ENCODE measurements around the gene SLC43A2. TPM values are rescaled to one million over a fixed set of nuclear protein-coding genes. Genes with fewer than 3 reads are reported as not detected.

Gene SLC43A2
- total and polyA plus RNA-seq, 2 donors (not counting 1 experiment from before 2014, with no cell fraction given): 8.4 to 13.7 TPM

- Histone ChIP-seq H3K4me3 (replicated peaks in 1 of 4; ENCODE audit: control extremely low read depth in 1 of 4, insufficient read depth in 1 of 4, low read depth in 3 of 4, low read length in 4 of 4) (no peak overlapping the region), H3K27ac (ENCODE audit: insufficient read depth, low read length) (no peak overlapping the region), H3K27me3 (ENCODE audit: control insufficient read depth, insufficient read depth, low read length) (no peaks in the 10 kb centered on the region), H3K4me2 (ENCODE audit: extremely low read depth, insufficient read depth, low read length) (no peak overlapping the region), H3K36me3 (ENCODE audit: control insufficient read depth, insufficient read depth, low read length) (no peaks in the 10 kb centered on the region), H3K4me1 (ENCODE audit: control insufficient read depth, extremely low read depth, insufficient read depth, low read length) (no peaks in the 10 kb centered on the region), H4K20me1 (ENCODE audit: control insufficient read depth, extremely low read depth, insufficient read depth, low read length) (no peaks in the 10 kb centered on the region), H3K9me3 (ENCODE audit: control insufficient read depth, insufficient read depth, low read depth, low read length) (no peaks in the 10 kb centered on the region), H3K9ac (ENCODE audit: insufficient read depth, low read length) (no peak overlapping the region), H2AFZ (ENCODE audit: low read length) (no peak overlapping the region), H3K79me2 (ENCODE audit: control insufficient read depth, insufficient read depth, low read length) (no peaks in the 10 kb centered on the region)
- no peak for DNase-seq (ENCODE audit: low read depth in 2 of 2)
- TF ChIP-seq EZH2 (IDR thresholded peaks at IDR 0.05; ENCODE audit: low read length, missing control alignments) (no peak), CTCF (conservative IDR thresholded peaks at IDR 0.05 in 1 of 2, IDR thresholded peaks at IDR 0.05 in 1 of 2; ENCODE audit: low read depth in 1 of 2, low read length in 2 of 2) (no peak)
These were observed 7.2 kb downstream of the SLC43A2 start for GRCh38 chr17:1621273-1621954.

- Histone ChIP-seq H3K9me3 (ENCODE audit: control insufficient read depth, insufficient read depth, low read depth, low read length) (no peaks in the 10 kb centered on the region), H3K4me3 (replicated peaks in 1 of 4; ENCODE audit: control extremely low read depth in 1 of 4, insufficient read depth in 1 of 4, low read depth in 3 of 4, low read length in 4 of 4) (no peak overlapping the region), H3K27ac (ENCODE audit: insufficient read depth, low read length) (no peak overlapping the region), H4K20me1 (ENCODE audit: control insufficient read depth, extremely low read depth, insufficient read depth, low read length) (no peaks in the 10 kb centered on the region), H3K79me2 (ENCODE audit: control insufficient read depth, insufficient read depth, low read length) (no peaks in the 10 kb centered on the region), H3K9ac (ENCODE audit: insufficient read depth, low read length) (no peak overlapping the region), H2AFZ (ENCODE audit: low read length) (no peak overlapping the region), H3K4me1 (ENCODE audit: control insufficient read depth, extremely low read depth, insufficient read depth, low read length) (no peaks in the 10 kb centered on the region), H3K36me3 (ENCODE audit: control insufficient read depth, insufficient read depth, low read length) (no peaks in the 10 kb centered on the region), H3K4me2 (ENCODE audit: extremely low read depth, insufficient read depth, low read length) (no peak overlapping the region), H3K27me3 (ENCODE audit: control insufficient read depth, insufficient read depth, low read length) (no peaks in the 10 kb centered on the region)
- no peak for DNase-seq (ENCODE audit: low read depth in 2 of 2)
- TF ChIP-seq CTCF (conservative IDR thresholded peaks at IDR 0.05 in 1 of 2, IDR thresholded peaks at IDR 0.05 in 1 of 2; ENCODE audit: low read depth in 1 of 2, low read length in 2 of 2) (no peak), EZH2 (IDR thresholded peaks at IDR 0.05; ENCODE audit: low read length, missing control alignments) (no peak)
These were observed 8.1 kb downstream of the SLC43A2 start for GRCh38 chr17:1620486-1620885.

- H3K4me2 ChIP-seq (ENCODE audit: extremely low read depth, insufficient read depth, low read length): no peak overlapping the region
- TF ChIP-seq CTCF (conservative IDR thresholded peaks at IDR 0.05 in 1 of 2, IDR thresholded peaks at IDR 0.05 in 1 of 2; ENCODE audit: low read depth in 1 of 2, low read length in 2 of 2): no peak
- TF ChIP-seq EZH2 (IDR thresholded peaks at IDR 0.05; ENCODE audit: low read length, missing control alignments): no peak
- no peak overlapping the region for H3K9ac ChIP-seq (ENCODE audit: insufficient read depth, low read length)
These were observed 10.9 kb downstream of the SLC43A2 start for GRCh38 chr17:1617620-1618174.

More at GRCh38 chr17:1617620-1618174, 10.9 kb downstream of the SLC43A2 start:
- no peaks in the 10 kb centered on the region for H3K79me2 ChIP-seq (ENCODE audit: control insufficient read depth, insufficient read depth, low read length)
- no peak overlapping the region for H3K4me3 ChIP-seq (replicated peaks in 1 of 4; ENCODE audit: control extremely low read depth in 1 of 4, insufficient read depth in 1 of 4, low read depth in 3 of 4, low read length in 4 of 4)
- no peaks in the 10 kb centered on the region for H3K36me3 ChIP-seq (ENCODE audit: control insufficient read depth, insufficient read depth, low read length)
- H3K9me3 ChIP-seq (ENCODE audit: control insufficient read depth, insufficient read depth, low read depth, low read length): no peaks in the 10 kb centered on the region
- no peak overlapping the region for H2AFZ ChIP-seq (ENCODE audit: low read length)
- DNase-seq (ENCODE audit: low read depth in 2 of 2): peak; percentile 32 to 89
- H3K4me1 ChIP-seq (ENCODE audit: control insufficient read depth, extremely low read depth, insufficient read depth, low read length): no peaks in the 10 kb centered on the region
- H4K20me1 ChIP-seq (ENCODE audit: control insufficient read depth, extremely low read depth, insufficient read depth, low read length): no peaks in the 10 kb centered on the region
- H3K27me3 ChIP-seq (ENCODE audit: control insufficient read depth, insufficient read depth, low read length): no peaks in the 10 kb centered on the region
- H3K27ac ChIP-seq (ENCODE audit: insufficient read depth, low read length): no peak overlapping the region
